Activated CD4-positive, alpha-beta memory T cell treated with anti-CD3 and anti-CD28 coated beads for 36 hours (primary cell): ENCODE data around the gene TCF7L2. TPM values are rescaled to one million over a fixed set of nuclear protein-coding genes. Genes with fewer than 3 reads are reported as not detected.

Experiments used
- CTCF ChIA-PET: fragments of 350-600 bp; sonication (Branson Sonifier 250); formaldehyde crosslinking; loops from one replicate; lab custom pipeline; 2021; ENCODE audit warnings: antibody characterized with exemption, inconsistent platforms; lab: Charles Lee
- POLR2A ChIA-PET: fragments of 350-600 bp; sonication (Branson Sonifier 250); formaldehyde crosslinking; loops from one replicate; lab custom pipeline; 2021; ENCODE audit warnings: antibody characterized with exemption; lab: Charles Lee
- DNase-seq: peaks from one replicate; pipeline ENCODE4 v3.0.0-alpha.2; 2020
- H3K27ac Mint-ChIP-seq: one replicate; pipeline ENCODE4 v1.8.0; 2021; ENCODE audit warnings: mixed read lengths
- H3K27me3 Mint-ChIP-seq: one replicate; pipeline ENCODE4 v1.8.0; 2021; ENCODE audit warnings: mixed read lengths
- H3K36me3 Mint-ChIP-seq: one replicate; pipeline ENCODE4 v1.8.0; 2021; ENCODE audit warnings: mixed read lengths
- H3K4me1 Mint-ChIP-seq: one replicate; pipeline ENCODE4 v1.8.0; 2021; ENCODE audit warnings: low read depth, mixed read lengths
- H3K4me3 Mint-ChIP-seq: one replicate; pipeline ENCODE4 v1.8.0; 2021; ENCODE audit warnings: mild to moderate bottlenecking, mixed read lengths
- H3K9me3 Mint-ChIP-seq: one replicate; pipeline ENCODE4 v1.8.0; 2021; ENCODE audit warnings: mixed read lengths
- intact Hi-C: fragments of 100-400 bp; cut with micrococcal nuclease; formaldehyde crosslinking; loops from one replicate; pipeline ENCODE4 v1.15.1; 2023
- total RNA-seq, 2 experiments: library from RNA; stranded (reverse); gene quantifications; one replicate each; pipeline ENCODE4 v1.2.3, GENCODE V29; 2021

Gene TCF7L2
- total RNA-seq, 2 experiments from 2014 or later, result 0.71 to 1.5 TPM

DNA sequence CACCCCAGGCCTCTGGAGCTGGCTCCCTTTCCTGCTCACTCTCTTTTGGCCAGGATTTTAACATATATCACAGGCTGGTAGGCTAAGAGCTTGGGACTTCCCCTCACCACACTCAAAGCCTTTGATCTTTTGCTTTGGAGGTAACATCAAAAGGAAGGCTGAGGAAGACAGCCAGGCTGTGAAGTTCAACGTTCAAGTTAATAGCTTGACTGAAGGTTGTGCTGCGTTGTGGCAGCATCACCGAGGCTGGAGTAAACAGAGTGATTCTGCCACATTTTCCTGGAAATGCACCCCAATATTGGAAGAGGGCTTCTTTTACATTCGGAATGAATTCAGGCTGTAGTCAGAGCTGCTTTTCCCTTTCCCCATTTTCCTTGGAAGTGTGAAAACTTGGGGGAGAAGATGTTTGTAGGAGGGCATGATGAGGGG lies 57.3 kb downstream of the TCF7L2 start:
- intact Hi-C loops, result loop anchor here (1.0 kb wide), 2 partner anchors 21 to 26 kb away; no protein-coding TSS in a partner anchor
- Mint-ChIP-seq H3K4me3 (peak overlapping the region; percentile 50), H3K4me1 (peaks cover 24% of the 10 kb centered on the region), H3K36me3 (no peaks in the 10 kb centered on the region), H3K27me3 (peaks cover 72% of the 10 kb centered on the region), H3K27ac (no peak overlapping the region), H3K9me3 (no peaks in the 10 kb centered on the region)
- ChIA-PET CTCF (no interaction called here), POLR2A (interaction anchor here (0.6 to 1.0 kb wide), 2 partner anchors 21 to 1843 kb away, joined by 3 to 4 read pairs; no protein-coding TSS in a partner anchor)
- DNase-seq, result peak; percentile 42

DNA sequence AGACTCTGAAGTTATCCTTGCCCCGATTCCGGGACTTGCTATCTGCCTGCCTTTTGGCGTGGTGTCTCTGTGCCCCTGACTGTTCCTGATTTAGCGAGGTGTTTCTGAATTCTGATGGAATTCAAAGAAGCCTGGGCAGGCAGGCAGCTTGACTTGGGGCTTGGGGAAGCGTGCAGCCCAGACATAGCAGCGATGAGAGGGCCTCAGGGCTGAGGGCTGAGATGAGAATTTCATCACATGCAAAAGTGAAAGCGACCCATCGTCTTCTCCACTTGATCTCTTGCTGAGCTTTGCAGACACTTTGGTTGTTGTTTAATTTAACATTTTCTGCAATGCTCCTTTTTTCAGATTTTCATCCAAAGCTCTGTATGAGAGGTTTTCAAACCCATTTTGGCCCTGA lies 57.8 kb downstream of the TCF7L2 start:
- peak; percentile 13 for DNase-seq
- no peak overlapping the region for H3K27ac Mint-ChIP-seq
- intact Hi-C loops, result loop anchor here (1.0 kb wide), 2 partner anchors 22 to 27 kb away; no protein-coding TSS in a partner anchor
- peak overlapping the region; percentile 50 for H3K4me3 Mint-ChIP-seq
- CTCF ChIA-PET, result no interaction called here
- H3K9me3 Mint-ChIP-seq, result no peaks in the 10 kb centered on the region
- H3K4me1 Mint-ChIP-seq, result peaks cover 24% of the 10 kb centered on the region
- H3K36me3 Mint-ChIP-seq, result no peaks in the 10 kb centered on the region
- H3K27me3 Mint-ChIP-seq, result peaks cover 72% of the 10 kb centered on the region
- POLR2A ChIA-PET, result interaction anchor here (0.6 to 1.0 kb wide), 2 partner anchors 22 to 1843 kb away, joined by 3 to 4 read pairs; no protein-coding TSS in a partner anchor

- H3K27me3 Mint-ChIP-seq, result peaks cover 52% of the 10 kb centered on the region
- POLR2A ChIA-PET, result no interaction called here
Observed at GRCh38 chr10:113011592-113012374, 61.7 kb downstream of the TCF7L2 start.

GRCh38 chr10:113015201-113015600 lies 65.2 kb downstream of the TCF7L2 start:
- H3K4me1 Mint-ChIP-seq, result no peaks in the 10 kb centered on the region

More at GRCh38 chr10:113011592-113012374, 61.7 kb downstream of the TCF7L2 start:
- no peak overlapping the region for H3K27ac Mint-ChIP-seq
- no peaks in the 10 kb centered on the region for H3K36me3 Mint-ChIP-seq
- DNase-seq, result no peak
- H3K4me3 Mint-ChIP-seq, result no peak overlapping the region
- intact Hi-C loops, result no loop called here
- CTCF ChIA-PET, result no interaction called here
- H3K9me3 Mint-ChIP-seq, result no peaks in the 10 kb centered on the region
- peaks cover 17% of the 10 kb centered on the region for H3K4me1 Mint-ChIP-seq

GRCh38 chr10:113017376-113017775 lies 67.3 kb downstream of the TCF7L2 start:
- no peak overlapping the region for H3K27ac Mint-ChIP-seq
- no peak for DNase-seq
- H3K36me3 Mint-ChIP-seq, result no peaks in the 10 kb centered on the region
- no peaks in the 10 kb centered on the region for H3K9me3 Mint-ChIP-seq
- peaks cover 19% of the 10 kb centered on the region for H3K27me3 Mint-ChIP-seq
- CTCF ChIA-PET, result no interaction called here
- intact Hi-C loops, result no loop called here
- H3K4me3 Mint-ChIP-seq, result no peak overlapping the region
- POLR2A ChIA-PET, result no interaction called here
- H3K4me1 Mint-ChIP-seq, result no peaks in the 10 kb centered on the region

More at GRCh38 chr10:113015201-113015600, 65.2 kb downstream of the TCF7L2 start:
- intact Hi-C loops, result no loop called here
- H3K4me3 Mint-ChIP-seq, result no peak overlapping the region
- no peak overlapping the region for H3K27ac Mint-ChIP-seq
- CTCF ChIA-PET, result no interaction called here
- POLR2A ChIA-PET, result no interaction called here
- peaks cover 31% of the 10 kb centered on the region for H3K27me3 Mint-ChIP-seq
- no peaks in the 10 kb centered on the region for H3K36me3 Mint-ChIP-seq
- no peaks in the 10 kb centered on the region for H3K9me3 Mint-ChIP-seq
- DNase-seq, result no peak

DNA sequence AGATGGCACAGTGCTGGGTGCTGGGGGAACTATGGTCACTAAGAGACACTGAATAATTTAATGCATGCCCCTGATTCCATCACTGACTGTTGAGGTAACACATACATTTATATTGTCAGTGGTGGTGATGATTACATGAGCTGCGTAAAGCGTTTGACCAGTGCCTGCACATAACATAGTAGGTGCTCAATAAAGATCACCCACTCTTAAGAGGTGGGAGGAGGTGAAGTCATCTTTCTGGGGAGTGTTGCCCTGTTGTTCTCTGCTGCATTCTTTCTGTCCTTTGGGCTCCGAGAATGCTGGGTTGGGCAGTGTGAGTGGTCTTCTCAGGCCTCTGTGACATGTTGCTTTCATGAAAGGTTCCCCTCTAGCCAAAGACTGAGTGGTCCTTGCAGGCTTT lies 68.0 kb downstream of the TCF7L2 start:
- Mint-ChIP-seq H3K36me3 (no peaks in the 10 kb centered on the region), H3K4me3 (no peak overlapping the region), H3K27me3 (peaks cover 19% of the 10 kb centered on the region), H3K9me3 (no peaks in the 10 kb centered on the region), H3K4me1 (no peaks in the 10 kb centered on the region), H3K27ac (no peak overlapping the region)
- CTCF ChIA-PET, result no interaction called here
- POLR2A ChIA-PET, result no interaction called here
- DNase-seq, result no peak
- intact Hi-C loops, result no loop called here

GRCh38 chr10:113019096-113019495 lies 69.0 kb downstream of the TCF7L2 start:
- intact Hi-C loops, result no loop called here

DNA sequence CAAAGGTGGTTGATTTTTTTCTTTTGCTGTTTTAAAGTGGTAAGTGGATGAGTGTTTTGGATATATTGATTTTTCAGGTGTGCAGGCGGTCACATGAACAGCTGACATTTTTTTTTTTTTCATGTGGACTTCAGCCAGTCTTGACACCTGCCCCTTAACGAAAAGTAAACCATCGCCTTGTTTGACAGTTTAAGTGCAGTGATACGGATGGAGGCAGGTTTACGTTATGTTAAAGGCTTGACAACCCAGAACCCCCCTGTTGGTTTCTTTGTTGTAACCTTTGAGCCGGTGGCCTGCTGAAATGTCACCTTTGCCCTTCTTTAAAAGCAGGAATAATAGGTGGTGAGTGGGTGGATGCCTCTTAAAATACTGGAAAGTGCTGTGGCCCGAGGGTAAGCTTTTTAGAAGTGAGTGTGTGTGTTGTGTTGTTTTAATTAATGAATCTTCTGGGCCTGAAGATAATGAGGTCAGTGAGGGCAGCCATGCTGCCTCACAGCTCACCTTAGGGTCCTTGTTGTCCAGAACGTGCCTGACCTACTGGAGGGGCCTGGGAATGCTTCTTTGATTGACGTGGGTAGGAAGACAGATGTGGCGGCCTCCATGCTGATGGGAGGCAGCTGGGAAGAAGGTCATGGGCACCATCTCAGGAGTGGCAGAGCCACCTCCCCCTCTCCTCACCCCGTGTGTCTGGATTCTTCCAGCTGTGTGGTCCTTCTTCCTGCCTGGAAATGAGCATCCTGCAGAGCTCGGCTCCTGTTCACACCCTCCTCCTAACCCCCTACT lies 69.8 kb downstream of the TCF7L2 start:
- H3K27me3 Mint-ChIP-seq, result peaks cover 15% of the 10 kb centered on the region
- no peaks in the 10 kb centered on the region for H3K4me1 Mint-ChIP-seq
- no peak for DNase-seq
- H3K4me3 Mint-ChIP-seq, result no peak overlapping the region
- ChIA-PET POLR2A (no interaction called here), CTCF (no interaction called here)
- H3K36me3 Mint-ChIP-seq, result no peaks in the 10 kb centered on the region
- intact Hi-C loops, result no loop called here
- H3K27ac Mint-ChIP-seq, result no peak overlapping the region
- H3K9me3 Mint-ChIP-seq, result no peaks in the 10 kb centered on the region

More at GRCh38 chr10:113019096-113019495, 69.0 kb downstream of the TCF7L2 start:
- Mint-ChIP-seq H3K4me3 (no peak overlapping the region), H3K4me1 (no peaks in the 10 kb centered on the region), H3K27ac (no peak overlapping the region), H3K9me3 (no peaks in the 10 kb centered on the region), H3K36me3 (no peaks in the 10 kb centered on the region), H3K27me3 (peaks cover 15% of the 10 kb centered on the region)
- POLR2A ChIA-PET, result no interaction called here
- CTCF ChIA-PET, result no interaction called here
- no peak for DNase-seq

DNA sequence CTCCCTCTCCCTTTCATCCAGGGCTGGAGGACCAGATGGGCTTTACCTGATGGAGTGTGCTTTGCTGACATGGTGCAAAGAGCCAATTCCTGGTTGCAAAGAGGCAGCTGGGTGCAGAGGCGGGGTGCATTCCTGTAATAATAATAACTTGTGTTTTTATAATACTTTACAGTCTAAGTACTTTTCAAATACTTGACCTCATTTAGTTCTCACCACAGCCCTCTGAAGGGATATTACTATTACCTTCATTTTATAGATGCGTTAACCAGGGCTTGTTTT lies 70.4 kb downstream of the TCF7L2 start:
- no peak overlapping the region for H3K27ac Mint-ChIP-seq
- DNase-seq, result no peak
- CTCF ChIA-PET, result no interaction called here
- peaks cover 15% of the 10 kb centered on the region for H3K27me3 Mint-ChIP-seq
- no peaks in the 10 kb centered on the region for H3K4me1 Mint-ChIP-seq
- H3K9me3 Mint-ChIP-seq, result no peaks in the 10 kb centered on the region
- H3K4me3 Mint-ChIP-seq, result no peak overlapping the region
- POLR2A ChIA-PET, result no interaction called here
- no peaks in the 10 kb centered on the region for H3K36me3 Mint-ChIP-seq
- intact Hi-C loops, result no loop called here

- Mint-ChIP-seq H3K27ac (no peak overlapping the region), H3K4me1 (no peaks in the 10 kb centered on the region), H3K27me3 (peaks cover 13% of the 10 kb centered on the region), H3K9me3 (no peaks in the 10 kb centered on the region), H3K36me3 (no peaks in the 10 kb centered on the region), H3K4me3 (no peak overlapping the region)
- ChIA-PET POLR2A (no interaction called here), CTCF (no interaction called here)
- intact Hi-C loops, result no loop called here
- no peak for DNase-seq
Observed at GRCh38 chr10:113020838-113021237, 70.8 kb downstream of the TCF7L2 start.

DNA sequence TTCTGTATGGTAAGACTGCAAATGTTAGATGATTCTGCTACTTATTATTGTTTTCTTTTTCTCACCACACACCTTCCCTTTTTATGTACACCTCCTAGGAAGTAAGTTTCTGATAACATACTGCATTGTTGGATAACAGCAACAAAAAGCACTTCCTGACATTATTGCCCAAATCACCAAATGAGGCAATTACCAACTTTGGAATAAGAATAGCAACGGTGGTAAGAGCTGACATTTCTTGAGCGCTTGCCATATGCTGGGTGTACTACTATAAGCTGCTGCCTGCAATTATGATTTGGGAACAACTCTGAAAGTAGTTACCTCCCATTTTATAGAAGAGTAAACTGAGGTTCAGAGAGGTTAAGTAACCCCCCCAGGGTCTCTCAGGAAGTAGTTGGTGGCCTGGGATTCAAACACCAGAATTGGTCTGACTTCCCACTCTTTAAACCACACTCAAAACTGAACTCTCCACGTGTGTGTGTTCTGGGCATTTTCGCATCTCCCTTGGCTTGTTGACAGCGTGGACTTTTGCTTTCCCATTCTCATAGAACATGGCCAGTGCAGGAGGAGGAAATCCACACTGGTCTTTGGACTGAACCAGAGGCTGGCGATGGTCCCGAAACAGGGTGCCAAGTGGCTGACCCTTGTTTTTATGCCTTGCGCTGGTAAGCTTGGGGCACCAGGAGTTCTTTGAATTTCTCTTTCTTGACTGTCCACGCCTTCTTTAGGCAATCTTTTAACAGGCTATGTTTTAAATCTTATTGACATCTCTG lies 71.4 kb downstream of the TCF7L2 start:
- no peaks in the 10 kb centered on the region for H3K9me3 Mint-ChIP-seq
- ChIA-PET CTCF (no interaction called here), POLR2A (no interaction called here)
- no peaks in the 10 kb centered on the region for H3K36me3 Mint-ChIP-seq
- H3K4me1 Mint-ChIP-seq, result no peaks in the 10 kb centered on the region
- intact Hi-C loops, result no loop called here
- H3K27me3 Mint-ChIP-seq, result peaks cover 13% of the 10 kb centered on the region
- no peak overlapping the region for H3K27ac Mint-ChIP-seq
- H3K4me3 Mint-ChIP-seq, result no peak overlapping the region
- DNase-seq, result no peak

DNA sequence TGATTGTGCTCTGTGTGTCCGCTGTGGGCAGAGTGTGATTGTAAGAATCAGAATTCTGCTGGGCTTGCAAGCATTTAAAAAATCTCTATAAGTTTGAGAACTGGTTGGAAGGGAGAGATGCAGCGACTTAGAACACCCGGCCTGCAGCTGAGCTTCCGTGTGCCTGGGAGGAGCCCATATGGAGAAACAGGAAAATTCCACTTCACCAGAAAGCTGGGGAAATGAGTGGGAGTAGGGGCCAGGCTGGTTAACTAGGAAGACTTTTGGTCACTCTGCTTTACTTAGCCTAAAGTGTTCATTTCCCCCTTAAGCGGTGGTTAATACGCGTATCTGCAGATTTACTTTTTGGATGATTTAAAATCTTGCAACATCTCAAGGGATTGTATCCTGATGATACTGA lies 72.2 kb downstream of the TCF7L2 start:
- ChIA-PET POLR2A (no interaction called here), CTCF (no interaction called here)
- H3K4me1 Mint-ChIP-seq, result no peaks in the 10 kb centered on the region
- H3K27me3 Mint-ChIP-seq, result peaks cover 16% of the 10 kb centered on the region
- H3K36me3 Mint-ChIP-seq, result no peaks in the 10 kb centered on the region
- no peaks in the 10 kb centered on the region for H3K9me3 Mint-ChIP-seq
- intact Hi-C loops, result no loop called here
- DNase-seq, result no peak
- no peak overlapping the region for H3K4me3 Mint-ChIP-seq
- no peak overlapping the region for H3K27ac Mint-ChIP-seq
